HG02759 (cell line): ENCODE results near the gene CACNA1S.

ENCODE experiments used
- ATAC-seq: cut with Tn5 transposase; IDR thresholded peaks from one replicate; pipeline ENCODE4 v1.9.1; 2021; ENCODE audit warnings: mild to moderate bottlenecking, moderate library complexity; ENCODE audit not compliant: unreplicated experiment

The CACNA1S gene

DNA sequence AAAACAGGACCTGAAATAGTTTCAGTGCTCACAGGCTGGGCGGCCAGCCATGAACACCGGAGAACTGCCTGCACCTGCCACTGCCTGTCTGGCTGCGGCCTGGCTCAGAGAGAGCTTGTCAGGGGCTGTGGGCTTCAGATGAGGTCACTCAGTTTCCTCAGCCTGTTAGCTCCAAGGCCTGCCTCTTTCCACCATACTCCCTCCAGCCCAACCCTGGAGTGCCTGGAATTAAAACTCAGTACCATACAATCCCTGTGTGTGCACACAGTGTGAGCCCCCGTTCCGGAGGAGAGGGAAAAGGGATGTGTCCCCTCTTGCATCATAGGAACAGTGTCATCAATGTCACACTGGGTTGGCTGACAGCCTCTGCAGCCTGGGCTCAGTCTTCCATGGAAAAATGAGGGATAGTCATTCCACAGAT lies 16.2 kb downstream of the CACNA1S start:
- ATAC-seq = no peak

DNA sequence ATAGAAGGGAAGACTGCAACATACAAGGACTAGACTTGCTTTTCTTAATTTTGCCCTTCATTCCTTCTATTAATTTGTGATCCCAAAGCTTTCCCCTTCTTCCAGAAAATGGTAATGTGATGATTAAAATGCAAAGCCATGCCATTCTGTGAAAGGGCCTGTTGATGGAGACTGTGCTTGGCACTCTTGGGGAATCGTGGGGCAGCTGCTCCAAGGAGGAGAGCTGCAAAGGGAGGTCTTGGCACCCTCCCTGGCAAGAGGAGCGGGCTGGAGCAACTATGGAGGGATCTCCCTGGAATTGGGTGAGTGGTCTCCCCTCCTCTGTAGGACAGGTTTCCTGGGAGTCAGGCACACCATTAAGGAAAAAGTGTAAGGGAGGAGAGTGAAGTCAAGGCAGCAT lies 16.6 kb downstream of the CACNA1S start:
- ATAC-seq = no peak

DNA sequence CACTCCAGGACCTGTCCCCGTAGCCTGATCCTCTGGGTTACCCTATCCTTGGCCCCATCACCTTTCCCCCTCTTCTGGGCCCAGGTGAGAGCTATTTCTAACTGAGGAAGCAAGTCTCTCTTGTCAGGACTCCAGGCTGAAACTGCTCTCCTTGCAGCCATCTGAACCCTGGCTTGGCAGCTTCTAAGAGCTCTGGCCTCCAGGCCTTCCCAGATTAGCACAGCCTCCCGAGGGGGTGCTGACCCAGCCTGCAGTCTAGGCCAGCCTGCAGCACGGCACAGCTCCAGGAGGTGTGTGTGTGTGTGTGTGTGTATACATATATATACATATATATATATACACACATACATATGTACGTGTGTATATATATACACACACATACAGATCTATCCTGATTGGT lies 17.4 kb downstream of the CACNA1S start:
- no peak for ATAC-seq

DNA sequence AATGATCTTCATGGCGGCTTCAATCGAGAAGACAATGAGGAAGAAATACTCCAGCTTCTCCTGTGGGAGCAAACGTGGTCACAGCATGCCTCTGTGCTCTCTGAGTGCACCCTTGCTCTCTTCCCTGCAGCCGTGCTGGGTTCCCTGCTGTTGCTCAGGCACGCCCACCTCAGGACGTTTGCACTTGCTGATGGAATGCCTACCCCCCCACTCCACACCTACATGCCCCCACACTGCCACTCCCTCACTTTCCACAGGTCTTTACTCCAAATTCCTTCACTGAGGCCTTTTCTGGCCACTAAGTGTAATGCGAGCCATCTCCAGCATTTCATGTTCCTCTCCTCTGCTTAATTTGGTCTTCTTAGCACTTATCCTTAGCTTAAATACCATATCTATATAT lies 18.3 kb downstream of the CACNA1S start:
- no peak for ATAC-seq

DNA sequence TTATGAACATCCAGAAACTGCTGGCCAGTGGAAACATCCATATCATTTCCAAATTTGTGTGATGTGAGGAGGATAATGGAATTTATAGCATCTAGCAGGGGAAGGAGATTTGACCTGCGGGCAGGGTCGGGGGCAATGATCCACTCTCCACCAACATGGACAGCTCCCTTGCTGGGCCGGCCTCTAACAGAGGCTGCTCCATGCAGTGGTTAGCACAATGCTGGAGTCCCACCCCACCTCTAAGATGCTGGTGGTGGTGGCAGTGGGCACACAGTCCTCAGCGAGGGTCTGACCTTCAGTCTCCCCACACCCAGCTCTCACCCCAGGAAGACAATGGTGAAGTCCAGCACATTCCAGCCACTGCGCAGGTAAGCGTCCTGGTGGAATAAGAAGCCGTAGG lies 18.7 kb downstream of the CACNA1S start:
- ATAC-seq = no peak

DNA sequence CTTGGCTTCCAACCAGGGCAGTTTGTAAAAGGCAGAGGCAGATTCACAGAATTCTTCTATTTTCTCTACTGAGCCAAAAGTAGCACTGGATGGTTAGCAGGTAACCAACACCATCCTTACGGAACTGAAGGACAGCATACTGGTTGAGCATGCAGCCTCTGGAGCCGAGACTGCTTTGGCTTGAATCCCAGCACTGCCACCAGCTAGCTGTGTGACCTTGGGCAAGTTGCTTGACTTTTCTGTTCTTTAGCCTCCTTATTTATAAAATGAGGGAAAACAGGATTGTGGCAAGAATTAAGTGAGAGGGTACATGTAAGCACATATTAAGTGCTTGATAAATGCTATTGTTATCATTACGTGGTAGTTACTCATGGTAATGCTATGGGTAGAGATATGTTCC lies 19.5 kb downstream of the CACNA1S start:
- no peak for ATAC-seq

DNA sequence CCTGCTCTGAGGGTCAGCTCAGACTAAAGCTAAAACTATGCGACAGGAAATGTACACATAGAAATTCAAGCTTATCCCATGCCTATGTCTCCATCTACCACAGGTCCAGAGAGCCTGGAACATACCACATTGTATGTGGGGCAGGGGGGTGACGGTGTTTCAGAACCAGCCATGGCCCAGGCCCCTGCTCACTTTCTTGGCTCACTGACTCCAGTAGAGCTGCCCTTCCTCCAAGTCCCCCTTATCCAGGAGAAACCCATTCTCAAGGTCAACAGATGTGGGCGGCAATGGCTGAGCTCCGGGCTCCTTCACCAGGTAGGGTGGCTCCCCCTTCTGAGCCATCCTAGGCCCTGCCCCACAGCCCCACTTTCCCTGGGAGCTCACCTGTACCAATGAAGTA lies 21.0 kb downstream of the CACNA1S start:
- ATAC-seq = no peak

DNA sequence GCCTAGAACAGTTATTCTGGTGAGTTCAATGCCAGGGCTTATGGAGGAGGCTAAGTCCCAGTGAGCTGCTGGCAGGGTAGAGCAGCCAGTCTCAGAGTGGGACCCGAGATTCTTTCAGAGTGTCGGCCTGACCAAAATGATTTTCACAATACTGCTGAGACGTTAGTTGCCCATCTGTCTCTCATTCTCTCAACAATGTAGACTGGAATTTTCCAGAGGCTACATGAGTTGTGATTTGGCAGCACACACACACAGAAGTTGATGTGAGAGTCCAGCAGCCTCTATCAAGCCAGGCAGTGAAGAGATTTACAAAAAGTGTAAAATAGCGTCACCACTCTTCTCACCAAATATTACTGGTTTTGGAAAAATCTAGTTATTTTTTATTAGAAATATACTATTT lies 21.7 kb downstream of the CACNA1S start:
- no peak for ATAC-seq

DNA sequence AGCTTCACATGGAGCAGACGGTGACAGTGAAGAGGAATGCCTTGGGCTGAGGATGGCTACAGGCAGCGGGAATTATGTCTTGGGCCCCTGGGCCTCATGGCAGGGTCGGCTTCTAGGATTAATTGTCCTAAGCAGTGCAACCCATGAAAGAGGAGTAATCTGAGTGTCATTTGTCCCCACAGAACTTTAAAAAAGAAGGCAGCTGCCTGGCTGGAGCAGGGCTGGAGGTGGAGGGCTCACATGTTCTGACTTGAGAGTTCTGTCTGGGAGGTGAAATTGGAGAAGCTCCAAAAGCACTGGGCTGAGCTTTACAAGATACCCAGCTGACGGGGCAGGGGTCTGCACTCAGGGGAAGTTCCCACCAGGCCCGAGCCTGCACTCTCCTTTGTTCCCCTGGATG lies 22.6 kb downstream of the CACNA1S start:
- no peak for ATAC-seq

DNA sequence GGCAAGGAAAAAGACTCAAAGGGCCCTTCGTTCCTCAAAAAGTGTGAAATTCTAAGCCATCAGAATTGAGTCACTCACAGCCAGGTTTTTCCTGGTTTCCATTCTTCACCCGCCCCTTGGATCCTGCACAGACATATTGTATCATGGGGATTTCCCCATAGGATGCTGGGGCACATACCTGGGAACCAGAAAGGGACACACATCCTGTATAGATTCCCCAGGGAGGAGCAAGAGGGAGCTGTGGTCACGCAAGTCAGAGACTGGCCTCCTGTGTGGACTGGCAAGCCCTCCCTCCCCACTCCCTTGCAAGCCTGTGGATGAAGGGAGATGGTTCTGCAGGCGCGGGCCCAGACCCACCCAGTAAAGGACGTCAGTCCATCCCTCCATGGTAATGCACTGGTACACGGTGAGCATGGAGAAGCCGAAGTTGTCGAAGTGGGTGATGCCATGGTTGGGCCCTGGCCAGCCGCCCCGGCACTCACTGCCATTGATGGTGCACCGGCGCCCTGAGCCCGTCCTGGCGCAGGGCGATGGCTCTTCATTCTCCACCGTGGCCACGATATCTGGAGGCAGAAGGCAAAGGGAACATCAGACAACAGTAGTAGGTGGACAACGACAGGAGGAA lies 23.2 kb downstream of the CACNA1S start:
- no peak for ATAC-seq

DNA sequence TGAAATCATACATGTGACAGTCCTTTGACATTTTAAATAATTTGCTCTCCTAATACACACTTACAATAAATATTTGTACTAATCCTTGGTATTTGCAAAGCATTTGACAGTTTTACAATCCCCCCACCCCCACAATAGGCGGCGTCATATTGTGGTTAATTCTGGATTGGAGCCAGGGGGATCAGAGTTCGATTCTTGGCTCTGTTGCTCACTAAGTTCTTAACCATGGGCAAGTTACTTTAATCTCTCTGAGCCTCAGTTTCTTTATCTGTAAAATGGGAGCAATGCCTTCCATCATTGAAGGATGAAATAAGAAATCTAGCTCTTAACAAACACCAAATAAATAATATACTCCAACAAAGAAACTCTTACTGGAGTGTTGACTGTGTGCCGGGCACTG lies 23.8 kb downstream of the CACNA1S start:
- no peak for ATAC-seq

DNA sequence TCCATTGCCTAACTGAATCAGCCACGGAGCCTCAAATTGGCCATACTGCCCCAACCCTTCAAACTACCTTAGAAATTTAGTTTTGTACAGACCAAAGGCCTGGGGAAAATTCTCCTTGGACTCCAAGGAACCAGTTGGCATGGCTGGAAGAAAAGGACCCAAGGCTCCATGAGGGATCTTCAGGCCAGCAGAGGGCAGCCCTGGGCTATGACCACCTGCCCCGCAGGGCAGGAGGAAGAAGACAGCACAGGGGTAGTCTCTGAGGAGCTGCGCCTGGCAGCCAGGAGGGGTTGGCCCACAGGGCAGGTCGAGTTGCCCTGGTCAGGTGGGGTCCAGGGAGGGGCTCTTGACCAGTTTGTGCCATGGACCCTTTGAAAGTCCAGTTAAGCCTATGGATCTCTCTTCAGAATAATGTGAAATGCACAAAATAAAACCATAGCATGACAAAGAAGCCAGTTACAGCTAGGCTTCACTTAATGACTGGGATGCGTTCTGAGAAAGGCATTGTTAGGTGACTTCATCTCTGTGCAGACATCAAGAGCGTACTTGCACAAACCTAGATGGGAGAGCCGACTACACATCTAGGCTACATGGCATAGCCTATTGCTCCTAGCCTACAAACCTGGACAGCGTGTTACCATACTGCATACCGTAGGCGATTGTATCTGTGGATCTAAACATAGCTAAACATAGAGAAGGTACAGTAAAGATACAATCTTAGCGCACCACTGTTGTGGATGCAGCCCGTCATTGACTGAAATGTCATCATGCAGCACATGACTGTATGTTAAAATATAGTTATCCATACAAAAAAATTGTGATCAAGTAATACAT lies 26.1 kb downstream of the CACNA1S start:
- ATAC-seq = no peak

DNA sequence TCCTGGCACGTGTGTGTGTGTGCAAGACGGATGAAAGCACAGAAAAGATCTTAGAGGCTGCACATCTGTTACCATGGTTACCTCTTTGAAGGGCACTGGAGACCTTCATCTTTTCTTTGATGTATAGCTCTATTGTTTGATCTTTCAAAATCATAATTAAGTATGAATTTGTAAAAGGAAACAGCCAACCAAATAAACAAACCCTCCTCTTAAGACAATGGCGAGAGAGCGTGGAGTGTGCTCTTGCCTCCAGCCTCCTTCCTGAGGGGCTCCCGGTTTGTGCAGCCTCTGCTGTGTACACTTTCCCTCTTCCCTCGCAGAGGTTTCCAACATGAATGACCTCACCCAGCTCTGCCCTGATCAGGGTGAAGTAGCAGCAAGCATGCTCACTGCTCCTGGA lies 27.9 kb downstream of the CACNA1S start:
- ATAC-seq = no peak

DNA sequence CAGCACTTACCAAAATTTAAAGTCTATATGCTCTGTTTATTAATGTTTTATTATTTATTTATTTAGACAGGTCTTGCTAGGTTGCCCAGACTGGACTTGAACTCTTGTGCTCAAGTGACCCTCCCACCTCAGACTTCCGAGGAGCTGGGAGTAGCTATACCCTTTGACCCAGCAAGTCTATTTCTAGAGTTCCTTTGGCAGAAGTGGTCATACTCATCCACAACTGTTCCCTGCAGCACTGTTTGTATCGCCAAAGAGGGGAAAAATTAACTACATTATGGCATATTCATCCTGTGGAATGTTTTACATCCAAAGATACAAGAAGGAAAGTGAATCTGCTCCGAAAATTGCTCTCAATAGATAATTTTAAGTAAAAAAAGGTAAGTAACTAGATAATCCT lies 28.5 kb downstream of the CACNA1S start:
- no peak for ATAC-seq

DNA sequence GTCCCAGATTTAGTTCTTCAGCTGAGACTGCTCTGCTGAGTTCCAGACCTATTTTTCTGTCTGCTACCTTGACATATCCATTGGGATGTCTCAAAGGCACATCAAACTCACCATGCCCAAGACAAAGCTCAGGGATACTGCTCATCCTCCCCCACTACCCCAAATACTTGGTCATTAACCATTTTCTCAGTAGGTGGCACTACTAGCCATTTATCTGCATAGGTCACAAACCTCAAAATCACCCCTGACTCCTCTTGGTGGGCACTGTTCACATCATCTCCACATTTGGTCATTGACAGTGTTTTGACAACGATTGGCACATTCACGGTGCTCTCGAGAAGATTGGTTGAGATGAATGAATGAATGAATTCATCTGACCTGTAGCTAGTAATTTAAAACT lies 32.1 kb downstream of the CACNA1S start:
- no peak for ATAC-seq

DNA sequence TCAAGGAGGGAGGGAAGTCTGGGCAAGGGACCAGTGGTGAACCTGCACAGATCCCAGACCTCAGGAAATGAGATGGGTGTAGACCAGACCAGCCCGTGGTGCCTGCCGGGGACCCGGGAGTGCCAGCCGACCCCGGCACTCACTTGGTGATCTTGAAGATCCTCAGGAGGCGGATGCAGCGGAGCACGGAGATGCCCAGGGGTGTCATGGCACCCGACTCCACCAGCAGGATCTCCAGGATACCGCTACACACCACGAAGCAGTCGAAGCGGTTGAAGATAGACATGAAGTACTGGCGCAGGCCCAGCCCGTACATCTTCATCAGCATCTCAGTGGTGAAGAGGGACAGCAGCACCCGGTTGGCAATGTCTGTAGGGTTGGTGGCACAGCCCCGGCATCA lies 34.5 kb downstream of the CACNA1S start:
- ATAC-seq = no peak

DNA sequence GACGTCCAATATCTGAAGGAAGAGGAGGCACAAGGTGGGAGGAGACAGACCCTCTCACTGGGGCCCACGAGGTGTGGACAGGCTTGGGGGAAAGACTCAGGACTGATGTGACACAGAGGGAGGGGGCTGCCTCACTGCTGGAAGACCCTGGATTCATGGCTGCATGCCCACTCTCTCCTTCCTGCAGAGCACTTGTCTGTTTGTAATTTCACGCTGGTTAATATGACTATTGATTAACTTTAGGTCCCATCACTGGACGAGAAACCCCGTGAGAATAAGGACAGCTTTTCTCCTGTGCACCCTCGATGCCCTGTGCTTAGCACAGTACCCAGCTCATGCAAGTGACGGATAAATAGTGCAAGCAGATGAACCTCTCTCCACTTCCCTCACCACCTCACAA lies 35.1 kb downstream of the CACNA1S start:
- no peak for ATAC-seq

DNA sequence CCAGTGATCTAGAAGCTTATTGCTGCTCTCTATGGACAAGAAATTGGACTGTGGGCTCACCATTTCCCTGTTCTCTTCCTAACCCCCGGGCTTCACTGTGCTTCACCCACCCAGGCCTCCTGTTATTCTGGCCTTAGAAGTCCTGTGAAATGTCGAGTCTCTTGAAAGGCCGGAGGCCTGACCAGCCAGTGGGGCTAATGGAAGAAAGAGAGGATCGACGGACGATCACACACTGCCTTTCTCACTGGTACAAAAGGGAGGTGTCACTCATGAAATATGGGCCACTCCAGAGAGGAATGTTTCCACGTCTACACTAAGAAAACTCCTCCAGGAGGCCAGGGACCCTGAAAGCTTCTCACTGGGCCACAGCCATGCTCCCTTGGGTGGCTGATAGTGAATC lies 36.1 kb downstream of the CACNA1S start:
- no peak for ATAC-seq

DNA sequence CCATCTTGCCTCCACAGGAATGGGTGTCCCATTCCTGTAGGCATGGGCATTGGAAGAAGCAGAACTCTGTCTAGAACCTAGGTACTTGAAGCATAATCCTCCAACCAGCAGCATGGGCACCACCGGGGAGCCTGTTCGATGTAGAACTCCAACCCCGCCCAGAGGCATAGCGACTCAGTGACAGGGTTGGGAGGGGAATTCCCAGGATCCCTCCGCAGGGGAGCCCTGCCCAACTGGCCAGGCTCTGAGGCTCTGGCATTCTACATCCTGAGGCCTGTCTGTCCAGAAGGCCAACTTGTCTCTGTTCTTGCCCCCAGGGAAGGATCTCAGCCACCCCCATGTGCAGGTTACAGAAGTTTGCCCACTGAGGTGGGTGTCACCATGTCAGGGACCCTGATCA lies 38.2 kb downstream of the CACNA1S start:
- no peak for ATAC-seq

DNA sequence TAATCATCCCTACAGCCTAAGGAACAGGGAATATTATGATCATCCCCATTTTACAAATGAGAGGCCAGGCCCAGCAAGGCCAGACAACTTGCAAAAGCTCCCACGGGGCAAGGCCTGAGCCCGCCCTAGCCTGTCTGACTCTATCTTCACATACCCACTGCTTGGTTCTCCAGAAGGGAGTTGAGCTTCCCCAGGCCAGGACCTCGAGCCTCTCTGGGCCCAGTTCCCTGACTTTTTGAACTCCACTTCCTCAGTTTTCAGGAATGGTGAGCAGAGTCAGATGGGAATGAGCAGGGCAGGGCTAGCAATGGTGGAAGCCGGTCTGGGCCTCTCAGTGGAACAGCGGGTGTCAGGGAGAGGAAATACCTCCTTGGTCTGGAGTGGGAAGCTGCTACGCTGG lies 39.3 kb downstream of the CACNA1S start:
- no peak for ATAC-seq

DNA sequence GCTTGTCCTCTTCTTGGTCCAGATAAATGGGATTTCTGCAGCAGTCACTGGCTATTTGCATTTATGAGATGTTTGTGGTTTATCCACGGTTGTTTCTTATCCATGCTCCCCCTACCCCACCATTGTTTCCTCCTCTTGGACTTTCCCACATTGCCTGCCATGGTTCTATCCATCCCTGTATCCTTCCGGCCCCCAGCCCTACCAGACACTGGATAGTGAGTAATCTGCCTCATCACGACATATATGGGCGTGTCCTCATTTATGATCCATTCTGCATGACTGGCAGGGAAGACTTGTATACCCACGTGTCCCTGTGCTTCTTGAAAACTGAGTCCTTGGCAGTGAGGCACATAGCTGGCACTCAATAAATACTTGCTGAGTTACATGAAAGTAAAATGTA lies 40.1 kb downstream of the CACNA1S start:
- no peak for ATAC-seq

DNA sequence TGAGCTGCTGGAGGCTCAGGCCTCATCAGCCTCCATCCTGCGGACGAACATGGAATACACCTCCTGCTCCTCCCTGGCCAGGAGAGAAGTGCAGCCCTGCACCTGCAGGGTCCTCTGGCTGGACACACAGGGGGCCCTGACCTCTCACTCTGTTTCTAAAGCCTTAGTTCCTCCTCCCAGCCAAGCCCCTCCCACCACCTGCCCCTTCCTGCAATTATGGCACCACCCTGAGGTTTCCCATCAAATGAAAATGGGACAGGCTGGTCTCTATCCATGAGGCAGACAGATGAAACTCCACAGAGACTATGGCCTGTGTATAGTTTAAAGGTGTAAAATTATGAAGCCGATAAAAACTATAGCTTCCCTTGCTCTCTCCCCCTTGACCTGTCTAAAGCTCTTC lies 42.6 kb downstream of the CACNA1S start:
- no peak for ATAC-seq

DNA sequence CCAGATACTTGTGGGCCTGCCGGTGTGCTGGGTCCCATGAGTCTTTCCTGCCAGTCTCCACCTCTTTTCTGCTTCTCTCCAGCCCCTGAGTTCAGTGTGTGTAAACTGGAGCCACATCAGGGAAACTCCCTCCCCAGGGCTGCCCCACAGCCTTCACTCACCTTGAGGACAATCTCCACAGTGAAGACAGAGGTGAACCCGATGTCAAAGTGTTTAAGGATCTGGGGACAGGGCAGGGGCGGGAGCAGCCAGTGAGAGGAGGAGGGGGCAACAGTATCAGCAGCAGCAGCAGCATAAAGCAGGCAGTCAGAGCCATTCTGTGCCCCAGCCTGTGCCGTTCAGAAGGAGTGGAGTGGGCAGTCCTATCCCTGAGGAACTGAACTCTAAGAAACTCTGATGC lies 43.2 kb downstream of the CACNA1S start:
- no peak for ATAC-seq
